Upper lobe of right lung (tissue), 1 donor: ENCODE measurements around the gene DDTL. TPM values are rescaled to one million over a fixed set of nuclear protein-coding genes. Genes with fewer than 3 reads are reported as not detected.
A peak's percentile ranks its signal among the peaks of the same experiment; 100 is the strongest.

ENCODE experiments used
- ATAC-seq: fragments of 200-7000 bp; cut with Tn5 transposase; one replicate; pipeline ENCODE4 v1.9.1; 2020; ENCODE audit warnings: mild to moderate bottlenecking, moderate library complexity
- DNase-seq: peaks from one replicate; pipeline ENCODE4 v3.0.0-alpha.2; 2020
- H3K27ac ChIP-seq: fragments of 200-600 bp; one replicate; pipeline ENCODE4 v1.8.0; 2022
- H3K27me3 ChIP-seq: fragments of 200-600 bp; one replicate; pipeline ENCODE4 v1.8.0; 2022; ENCODE audit warnings: mild to moderate bottlenecking
- H3K36me3 ChIP-seq: fragments of 200-600 bp; one replicate; pipeline ENCODE4 v1.8.0; 2022
- H3K4me1 ChIP-seq: fragments of 200-600 bp; one replicate; pipeline ENCODE4 v1.8.0; 2022
- H3K4me3 ChIP-seq: fragments of 200-600 bp; one replicate; pipeline ENCODE4 v1.8.0; 2022; ENCODE audit warnings: mild to moderate bottlenecking
- H3K9me3 ChIP-seq: fragments of 200-600 bp; one replicate; pipeline ENCODE4 v1.8.0; 2022
- intact Hi-C: fragments of 100-400 bp; cut with DNase I; formaldehyde crosslinking; loops from one replicate; pipeline ENCODE4 v1.11.0; 2022
- total RNA-seq: library from RNA; stranded (reverse); fragmentation: NEBNext Ultra II Directional; extraction: Animal tissue kit (Norgen Biotek cat#: 25700); gene quantifications from one replicate; pipeline ENCODE4 v1.2.1, GENCODE V29; 2021
- TF ChIP-seq, protein P1 (sequence below): fragments of 200-600 bp; IDR thresholded peaks from one replicate; pipeline ENCODE4 v1.8.0; 2022; ENCODE audit warnings: antibody characterized with exemption
- donor health status: DM: no; HTN: yes; CAD: no; lungs with severe emphysema.

The DDTL gene
- total RNA-seq, 1 donor from 2014 or later: 2.5 TPM

DNA sequence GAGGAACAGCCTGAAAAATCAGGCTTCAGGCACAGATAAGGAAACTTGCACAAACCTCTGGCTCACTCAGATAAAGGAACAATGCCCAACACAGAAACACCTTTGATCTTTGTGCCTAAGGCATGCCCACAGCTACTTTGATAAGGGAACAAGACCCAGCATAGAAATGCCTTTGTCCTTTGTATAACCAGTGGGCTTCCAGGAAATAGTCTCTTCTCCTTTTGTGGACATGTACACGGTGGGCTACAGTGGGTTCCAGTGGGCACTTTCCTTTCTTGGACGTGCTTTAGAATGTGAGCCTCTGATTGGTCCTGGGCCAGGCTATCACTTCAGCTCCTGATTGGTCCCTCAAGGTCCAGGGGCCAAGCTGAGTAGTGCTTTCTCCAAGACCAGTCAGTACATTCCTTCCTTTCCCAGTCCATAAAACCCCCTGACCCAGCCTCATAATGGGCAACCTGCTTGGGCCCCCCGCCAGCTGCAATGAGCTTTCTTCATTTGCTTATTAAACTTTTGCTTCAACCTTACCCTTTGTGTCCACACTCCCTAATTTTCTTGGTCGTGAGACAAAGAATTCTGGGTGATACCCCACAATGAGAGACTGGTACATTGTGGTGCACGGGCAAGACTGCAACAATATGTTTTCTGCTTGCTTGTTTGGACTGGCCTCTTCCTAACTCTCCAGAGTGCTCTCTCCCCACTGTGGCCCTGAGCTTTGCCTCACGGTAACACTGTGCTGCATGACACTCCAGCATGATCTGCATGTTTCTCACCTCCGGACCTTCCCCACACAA is 42.7 kb downstream of the DDTL start:
- TF ChIP-seq, protein P1, sequence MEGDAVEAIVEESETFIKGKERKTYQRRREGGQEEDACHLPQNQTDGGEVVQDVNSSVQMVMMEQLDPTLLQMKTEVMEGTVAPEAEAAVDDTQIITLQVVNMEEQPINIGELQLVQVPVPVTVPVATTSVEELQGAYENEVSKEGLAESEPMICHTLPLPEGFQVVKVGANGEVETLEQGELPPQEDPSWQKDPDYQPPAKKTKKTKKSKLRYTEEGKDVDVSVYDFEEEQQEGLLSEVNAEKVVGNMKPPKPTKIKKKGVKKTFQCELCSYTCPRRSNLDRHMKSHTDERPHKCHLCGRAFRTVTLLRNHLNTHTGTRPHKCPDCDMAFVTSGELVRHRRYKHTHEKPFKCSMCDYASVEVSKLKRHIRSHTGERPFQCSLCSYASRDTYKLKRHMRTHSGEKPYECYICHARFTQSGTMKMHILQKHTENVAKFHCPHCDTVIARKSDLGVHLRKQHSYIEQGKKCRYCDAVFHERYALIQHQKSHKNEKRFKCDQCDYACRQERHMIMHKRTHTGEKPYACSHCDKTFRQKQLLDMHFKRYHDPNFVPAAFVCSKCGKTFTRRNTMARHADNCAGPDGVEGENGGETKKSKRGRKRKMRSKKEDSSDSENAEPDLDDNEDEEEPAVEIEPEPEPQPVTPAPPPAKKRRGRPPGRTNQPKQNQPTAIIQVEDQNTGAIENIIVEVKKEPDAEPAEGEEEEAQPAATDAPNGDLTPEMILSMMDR: no peak
- peaks cover 15% of the 10 kb centered on the region for H3K4me1 ChIP-seq
- no peaks in the 10 kb centered on the region for H3K9me3 ChIP-seq
- no peak for DNase-seq
- no peaks in the 10 kb centered on the region for H3K27me3 ChIP-seq
- H3K4me3 ChIP-seq: no peak overlapping the region
- no peaks in the 10 kb centered on the region for H3K36me3 ChIP-seq
- ATAC-seq: no peak
- intact Hi-C loops: no loop called here
- H3K27ac ChIP-seq: no peak overlapping the region

DNA sequence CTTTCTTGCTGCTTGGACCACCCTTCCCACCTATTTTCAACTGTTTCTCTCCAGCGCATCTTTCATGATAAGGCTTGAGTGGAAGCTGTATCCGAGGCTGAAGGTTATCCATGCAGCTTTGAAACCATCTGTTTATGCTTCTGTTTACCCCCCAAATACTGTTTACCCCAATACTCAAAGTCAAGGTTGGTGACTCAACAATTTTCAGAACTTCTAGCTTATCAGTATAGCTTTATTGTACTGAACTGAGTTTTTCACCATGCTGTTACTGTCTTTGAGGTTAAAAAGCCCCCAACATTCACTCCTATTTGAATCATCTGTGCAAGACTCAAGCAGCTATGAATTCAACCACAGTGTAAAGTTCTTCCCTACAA is 43.3 kb downstream of the DDTL start:
- Histone ChIP-seq H3K27ac (no peak overlapping the region), H3K27me3 (no peaks in the 10 kb centered on the region), H3K4me1 (peaks cover 15% of the 10 kb centered on the region), H3K4me3 (no peak overlapping the region), H3K9me3 (no peaks in the 10 kb centered on the region), H3K36me3 (no peaks in the 10 kb centered on the region)
- ATAC-seq: no peak
- DNase-seq: no peak
- TF ChIP-seq, protein P1: no peak
- intact Hi-C loops: no loop called here

DNA sequence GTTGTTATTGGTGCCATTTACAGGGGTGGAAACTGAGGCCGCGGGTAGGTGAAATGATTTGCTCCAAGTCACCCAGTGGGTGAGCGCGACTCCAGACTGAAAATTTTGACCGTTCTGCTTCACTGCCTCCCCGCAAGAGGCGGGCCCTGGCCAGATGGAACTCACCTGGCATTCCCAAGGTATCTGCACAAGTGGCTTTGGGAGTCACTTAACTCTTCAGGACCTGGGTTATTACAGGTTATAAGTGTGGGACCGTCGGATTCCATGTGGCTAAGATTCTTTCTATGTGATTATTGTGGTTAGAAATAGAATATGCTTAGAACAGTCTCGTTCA is 45.0 kb downstream of the DDTL start:
- Histone ChIP-seq H3K27me3 (no peaks in the 10 kb centered on the region), H3K4me3 (peak overlapping the region; percentile 61), H3K36me3 (no peaks in the 10 kb centered on the region), H3K27ac (peak overlapping the region; percentile 82), H3K4me1 (peaks cover 15% of the 10 kb centered on the region), H3K9me3 (no peaks in the 10 kb centered on the region)
- TF ChIP-seq, protein P1: no peak
- DNase-seq (no peak), ATAC-seq (peak; percentile 4)
- intact Hi-C loops: no loop called here

DNA sequence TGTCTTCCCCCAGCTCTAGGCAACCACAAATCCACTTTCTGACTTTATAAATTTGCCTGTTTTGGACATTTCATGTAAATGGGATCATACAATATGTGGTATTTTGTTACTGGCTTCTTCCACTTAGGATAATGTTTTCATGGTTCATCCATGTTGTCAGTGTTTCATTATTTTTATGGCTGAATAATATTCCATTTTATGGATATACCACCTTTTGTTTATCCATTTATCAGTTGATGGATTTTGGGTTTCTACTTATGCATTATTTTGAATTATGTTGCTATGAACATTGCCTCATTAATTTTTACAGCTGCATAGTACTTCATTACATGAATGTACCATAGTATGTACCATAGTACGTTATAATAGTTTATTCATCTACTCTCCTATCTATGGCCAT is 49.5 kb downstream of the DDTL start:
- no peak overlapping the region for H3K27ac ChIP-seq
- peaks cover 15% of the 10 kb centered on the region for H3K4me1 ChIP-seq
- intact Hi-C loops: no loop called here
- ATAC-seq: no peak
- no peaks in the 10 kb centered on the region for H3K9me3 ChIP-seq
- no peaks in the 10 kb centered on the region for H3K36me3 ChIP-seq
- H3K4me3 ChIP-seq: no peak overlapping the region
- TF ChIP-seq, protein P1: no peak
- DNase-seq: no peak
- no peaks in the 10 kb centered on the region for H3K27me3 ChIP-seq

DNA sequence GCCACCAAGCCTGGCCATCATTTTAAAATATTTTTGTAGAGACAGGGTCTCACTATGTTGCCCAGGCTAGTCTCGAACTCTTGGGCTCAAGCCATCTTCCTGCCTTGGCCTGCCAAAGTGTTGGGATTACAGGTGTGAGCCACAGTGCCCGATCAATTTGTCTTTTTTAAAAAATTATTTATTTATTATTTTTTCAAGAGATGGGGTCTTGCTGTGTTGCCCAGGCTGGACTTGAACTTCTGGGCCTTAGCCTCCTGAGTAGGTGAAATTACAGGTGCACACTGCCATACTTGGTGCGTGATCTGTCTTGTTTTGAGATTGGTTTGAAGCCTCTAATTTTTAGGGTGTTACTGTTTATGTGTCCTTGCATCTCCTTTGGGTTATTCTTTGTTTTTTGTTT is 54.6 kb downstream of the DDTL start:
- intact Hi-C loops: no loop called here
- no peaks in the 10 kb centered on the region for H3K36me3 ChIP-seq
- DNase-seq (no peak), ATAC-seq (no peak)
- no peaks in the 10 kb centered on the region for H3K9me3 ChIP-seq
- H3K27ac ChIP-seq: no peak overlapping the region
- TF ChIP-seq, protein P1: no peak
- no peaks in the 10 kb centered on the region for H3K27me3 ChIP-seq
- H3K4me3 ChIP-seq: no peak overlapping the region
- H3K4me1 ChIP-seq: no peaks in the 10 kb centered on the region

Other genes starting within 250 kb of the DDTL start
- gene ZNF70, start 215.8 kb upstream of the DDTL start, total RNA-seq: 6.1 TPM
- gene VPREB3, start 212.5 kb upstream of the DDTL start, total RNA-seq: not detected
- not detected for gene C22orf15, start 203.9 kb upstream of the DDTL start, total RNA-seq
- gene CHCHD10, start 198.9 kb upstream of the DDTL start, total RNA-seq: 102 TPM
- gene MMP11, start 194.0 kb upstream of the DDTL start, total RNA-seq: 1.9 TPM
- gene SMARCB1, start 179.9 kb upstream of the DDTL start, total RNA-seq: 59.6 TPM
- 3.8 TPM for gene DERL3, start 127.9 kb upstream of the DDTL start, total RNA-seq
- gene SLC2A11, start 109.0 kb upstream of the DDTL start, total RNA-seq: 13.2 TPM
- gene MIF, start 72.5 kb upstream of the DDTL start, total RNA-seq: 236 TPM
- 9.8 TPM for gene GSTT2B, start 5.7 kb upstream of the DDTL start, total RNA-seq
- 88.7 TPM for gene DDT, start 7.6 kb downstream of the DDTL start, total RNA-seq
- 1.1 TPM for gene GSTT2, start 13.2 kb downstream of the DDTL start, total RNA-seq
- gene GSTT4, start 38.6 kb downstream of the DDTL start, total RNA-seq: not detected
- 92.0 TPM for gene CABIN1, start 44.4 kb downstream of the DDTL start, total RNA-seq
- 277 TPM for gene SUSD2, start 214.6 kb downstream of the DDTL start, total RNA-seq